ENCODE measurements around the gene ALOX12B. TPM values are rescaled to one million over a fixed set of nuclear protein-coding genes. Genes with fewer than 3 reads are reported as not detected.

Gene ALOX12B
- total and polyA plus RNA-seq, 4 donors: not detected

DNA sequence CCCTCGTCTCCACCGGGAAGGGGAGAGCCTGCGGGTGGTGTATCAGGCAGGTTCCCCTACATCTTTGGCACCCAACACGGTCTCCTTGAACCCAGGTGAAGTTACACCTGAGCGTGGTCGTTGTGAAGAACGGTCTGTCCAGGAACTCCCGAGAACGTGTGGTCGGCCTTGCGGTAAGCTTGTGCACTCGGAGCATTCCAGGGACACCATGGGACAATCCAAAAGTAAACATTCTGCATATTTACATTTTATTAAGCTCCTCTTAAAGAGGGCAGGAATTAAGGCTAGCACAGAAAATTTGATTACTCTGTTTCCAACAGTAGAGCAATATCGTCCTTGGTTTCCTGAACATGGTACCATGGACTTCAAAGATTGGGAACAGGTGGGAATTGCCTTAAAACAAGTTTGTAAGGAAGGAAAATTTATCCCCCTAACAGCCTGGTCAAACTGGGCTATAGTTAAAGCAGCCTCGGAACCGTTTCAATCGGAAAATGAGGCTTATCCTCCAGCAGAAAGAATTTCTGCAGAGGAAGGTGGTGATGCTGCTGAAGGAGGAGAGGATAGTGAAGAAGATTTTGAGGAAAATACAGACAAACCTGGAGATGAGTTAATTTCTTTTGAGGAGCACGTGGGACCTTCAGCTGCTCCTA lies 30.4 kb downstream of the ALOX12B start:
- peaks cover 0 to 12% (median 5%) of the 10 kb centered on the region in 4 donors for H3K27me3 ChIP-seq (ENCODE audit: control insufficient read depth in 4 of 4, insufficient read depth in 4 of 4, low read length in 3 of 4)
- no peaks in the 10 kb centered on the region for H3K9me3 ChIP-seq (ENCODE audit: control insufficient read depth in 4 of 4, low read length in 3 of 4)
- WGBS: 36% methylated on average over 17 of the region's 17 CpGs
- TF ChIP-seq RAD21 (IDR thresholded peaks at IDR 0.05) (no peak), EGR1 (IDR thresholded peaks at IDR 0.05; ENCODE audit: low read depth in 2 of 2) (no peak), TAF1 (conservative IDR thresholded peaks at IDR 0.05) (no peak), FOXA1 (IDR thresholded peaks at IDR 0.05) (no peak)
- TF ChIP-seq, protein P1, sequence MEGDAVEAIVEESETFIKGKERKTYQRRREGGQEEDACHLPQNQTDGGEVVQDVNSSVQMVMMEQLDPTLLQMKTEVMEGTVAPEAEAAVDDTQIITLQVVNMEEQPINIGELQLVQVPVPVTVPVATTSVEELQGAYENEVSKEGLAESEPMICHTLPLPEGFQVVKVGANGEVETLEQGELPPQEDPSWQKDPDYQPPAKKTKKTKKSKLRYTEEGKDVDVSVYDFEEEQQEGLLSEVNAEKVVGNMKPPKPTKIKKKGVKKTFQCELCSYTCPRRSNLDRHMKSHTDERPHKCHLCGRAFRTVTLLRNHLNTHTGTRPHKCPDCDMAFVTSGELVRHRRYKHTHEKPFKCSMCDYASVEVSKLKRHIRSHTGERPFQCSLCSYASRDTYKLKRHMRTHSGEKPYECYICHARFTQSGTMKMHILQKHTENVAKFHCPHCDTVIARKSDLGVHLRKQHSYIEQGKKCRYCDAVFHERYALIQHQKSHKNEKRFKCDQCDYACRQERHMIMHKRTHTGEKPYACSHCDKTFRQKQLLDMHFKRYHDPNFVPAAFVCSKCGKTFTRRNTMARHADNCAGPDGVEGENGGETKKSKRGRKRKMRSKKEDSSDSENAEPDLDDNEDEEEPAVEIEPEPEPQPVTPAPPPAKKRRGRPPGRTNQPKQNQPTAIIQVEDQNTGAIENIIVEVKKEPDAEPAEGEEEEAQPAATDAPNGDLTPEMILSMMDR (IDR thresholded peaks at IDR 0.05; ENCODE audit: low read depth, low read length, missing input control): no peak
- TF ChIP-seq, protein P2, sequence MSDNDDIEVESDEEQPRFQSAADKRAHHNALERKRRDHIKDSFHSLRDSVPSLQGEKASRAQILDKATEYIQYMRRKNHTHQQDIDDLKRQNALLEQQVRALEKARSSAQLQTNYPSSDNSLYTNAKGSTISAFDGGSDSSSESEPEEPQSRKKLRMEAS (IDR thresholded peaks at IDR 0.05): no peak
- TF ChIP-seq, protein P3, sequence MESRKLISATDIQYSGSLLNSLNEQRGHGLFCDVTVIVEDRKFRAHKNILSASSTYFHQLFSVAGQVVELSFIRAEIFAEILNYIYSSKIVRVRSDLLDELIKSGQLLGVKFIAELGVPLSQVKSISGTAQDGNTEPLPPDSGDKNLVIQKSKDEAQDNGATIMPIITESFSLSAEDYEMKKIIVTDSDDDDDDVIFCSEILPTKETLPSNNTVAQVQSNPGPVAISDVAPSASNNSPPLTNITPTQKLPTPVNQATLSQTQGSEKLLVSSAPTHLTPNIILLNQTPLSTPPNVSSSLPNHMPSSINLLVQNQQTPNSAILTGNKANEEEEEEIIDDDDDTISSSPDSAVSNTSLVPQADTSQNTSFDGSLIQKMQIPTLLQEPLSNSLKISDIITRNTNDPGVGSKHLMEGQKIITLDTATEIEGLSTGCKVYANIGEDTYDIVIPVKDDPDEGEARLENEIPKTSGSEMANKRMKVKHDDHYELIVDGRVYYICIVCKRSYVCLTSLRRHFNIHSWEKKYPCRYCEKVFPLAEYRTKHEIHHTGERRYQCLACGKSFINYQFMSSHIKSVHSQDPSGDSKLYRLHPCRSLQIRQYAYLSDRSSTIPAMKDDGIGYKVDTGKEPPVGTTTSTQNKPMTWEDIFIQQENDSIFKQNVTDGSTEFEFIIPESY (IDR thresholded peaks at IDR 0.05): no peak
- no peak overlapping the region for H3K27ac ChIP-seq (ENCODE audit: low read depth in 1 of 2, low read length in 2 of 2)
- H3K4me1 ChIP-seq (ENCODE audit: control insufficient read depth in 4 of 4, insufficient read depth in 4 of 4, low read length in 3 of 4): peaks cover 0 to 24% (median 16%) of the 10 kb centered on the region in 4 donors
- no peaks in the 10 kb centered on the region for H3K36me3 ChIP-seq (ENCODE audit: control insufficient read depth in 4 of 4, insufficient read depth in 3 of 4, low read depth in 1 of 4, low read length in 3 of 4)
- DNase-seq (ENCODE audit: low spot score): no peak
- H3K4me3 ChIP-seq (ENCODE audit: low read depth in 1 of 3, low read length in 3 of 3): no peak overlapping the region
- H3K9ac ChIP-seq (ENCODE audit: low read depth in 1 of 2, low read length in 2 of 2): no peak overlapping the region

DNA sequence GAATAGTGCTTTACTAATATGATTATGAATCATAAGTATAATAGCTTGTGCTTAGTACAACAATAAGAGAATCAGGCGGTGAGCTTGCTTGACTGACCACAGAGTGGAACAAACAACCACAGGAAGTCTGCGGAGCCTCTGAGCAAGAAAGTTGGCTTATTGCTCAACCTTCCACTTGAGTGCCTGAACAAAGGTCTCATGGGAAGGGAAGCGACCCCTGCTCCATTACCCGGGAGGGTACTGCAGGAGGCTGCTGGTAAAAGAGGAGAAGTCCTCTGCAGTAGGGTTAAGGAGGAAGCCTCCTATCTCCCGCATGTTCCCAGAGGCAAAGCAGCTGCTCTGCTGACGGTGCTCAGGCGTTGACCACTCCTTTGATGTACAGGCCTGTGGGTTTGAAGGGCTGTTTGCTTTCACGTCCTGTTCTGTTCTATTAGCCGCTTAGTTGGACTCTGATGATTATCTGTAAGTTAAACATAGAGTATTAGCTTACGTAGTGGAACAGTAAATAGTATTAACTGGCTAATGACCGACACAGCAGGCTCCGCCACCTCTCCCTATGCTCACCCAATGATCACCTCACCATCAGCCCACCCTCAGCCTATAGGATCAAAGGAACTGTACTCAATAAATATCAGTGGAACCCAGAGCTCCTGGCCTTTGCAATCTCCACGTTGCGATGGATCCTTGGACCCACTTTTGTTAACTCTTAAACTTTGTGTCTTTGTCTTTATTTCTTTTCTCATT lies 31.1 kb downstream of the ALOX12B start:
- H3K27ac ChIP-seq (ENCODE audit: low read depth in 1 of 2, low read length in 2 of 2): no peak overlapping the region
- H3K36me3 ChIP-seq (ENCODE audit: control insufficient read depth in 4 of 4, insufficient read depth in 3 of 4, low read depth in 1 of 4, low read length in 3 of 4): no peaks in the 10 kb centered on the region
- no peak overlapping the region for H3K4me3 ChIP-seq (ENCODE audit: low read depth in 1 of 3, low read length in 3 of 3)
- H3K9ac ChIP-seq (ENCODE audit: low read depth in 1 of 2, low read length in 2 of 2): no peak overlapping the region
- H3K27me3 ChIP-seq (ENCODE audit: control insufficient read depth in 4 of 4, insufficient read depth in 4 of 4, low read length in 3 of 4): peaks cover 0 to 12% (median 5%) of the 10 kb centered on the region in 4 donors
- H3K9me3 ChIP-seq (ENCODE audit: control insufficient read depth in 4 of 4, low read length in 3 of 4): no peaks in the 10 kb centered on the region
- DNase-seq (ENCODE audit: low spot score): peak; percentile 67
- TF ChIP-seq NR2F2 (IDR thresholded peaks at IDR 0.05) (no peak), RAD21 (IDR thresholded peaks at IDR 0.05) (peak in 1 of 2 donors; percentile 17), YY1 (IDR thresholded peaks at IDR 0.05) (no peak), HNF4A (conservative IDR thresholded peaks at IDR 0.05) (peak in 1 of 2 donors; percentile 44), SP1 (IDR thresholded peaks at IDR 0.05) (peak; percentile 62), TAF1 (conservative IDR thresholded peaks at IDR 0.05) (no peak)
- TF ChIP-seq, protein P2 (IDR thresholded peaks at IDR 0.05): peak; percentile 27
- TF ChIP-seq, protein P4, sequence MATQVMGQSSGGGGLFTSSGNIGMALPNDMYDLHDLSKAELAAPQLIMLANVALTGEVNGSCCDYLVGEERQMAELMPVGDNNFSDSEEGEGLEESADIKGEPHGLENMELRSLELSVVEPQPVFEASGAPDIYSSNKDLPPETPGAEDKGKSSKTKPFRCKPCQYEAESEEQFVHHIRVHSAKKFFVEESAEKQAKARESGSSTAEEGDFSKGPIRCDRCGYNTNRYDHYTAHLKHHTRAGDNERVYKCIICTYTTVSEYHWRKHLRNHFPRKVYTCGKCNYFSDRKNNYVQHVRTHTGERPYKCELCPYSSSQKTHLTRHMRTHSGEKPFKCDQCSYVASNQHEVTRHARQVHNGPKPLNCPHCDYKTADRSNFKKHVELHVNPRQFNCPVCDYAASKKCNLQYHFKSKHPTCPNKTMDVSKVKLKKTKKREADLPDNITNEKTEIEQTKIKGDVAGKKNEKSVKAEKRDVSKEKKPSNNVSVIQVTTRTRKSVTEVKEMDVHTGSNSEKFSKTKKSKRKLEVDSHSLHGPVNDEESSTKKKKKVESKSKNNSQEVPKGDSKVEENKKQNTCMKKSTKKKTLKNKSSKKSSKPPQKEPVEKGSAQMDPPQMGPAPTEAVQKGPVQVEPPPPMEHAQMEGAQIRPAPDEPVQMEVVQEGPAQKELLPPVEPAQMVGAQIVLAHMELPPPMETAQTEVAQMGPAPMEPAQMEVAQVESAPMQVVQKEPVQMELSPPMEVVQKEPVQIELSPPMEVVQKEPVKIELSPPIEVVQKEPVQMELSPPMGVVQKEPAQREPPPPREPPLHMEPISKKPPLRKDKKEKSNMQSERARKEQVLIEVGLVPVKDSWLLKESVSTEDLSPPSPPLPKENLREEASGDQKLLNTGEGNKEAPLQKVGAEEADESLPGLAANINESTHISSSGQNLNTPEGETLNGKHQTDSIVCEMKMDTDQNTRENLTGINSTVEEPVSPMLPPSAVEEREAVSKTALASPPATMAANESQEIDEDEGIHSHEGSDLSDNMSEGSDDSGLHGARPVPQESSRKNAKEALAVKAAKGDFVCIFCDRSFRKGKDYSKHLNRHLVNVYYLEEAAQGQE (IDR thresholded peaks at IDR 0.05): no peak
- TF ChIP-seq, protein P3 (IDR thresholded peaks at IDR 0.05): no peak
- WGBS: 20% methylated on average over 14 of the region's 14 CpGs
- peaks cover 0 to 24% (median 16%) of the 10 kb centered on the region in 4 donors for H3K4me1 ChIP-seq (ENCODE audit: control insufficient read depth in 4 of 4, insufficient read depth in 4 of 4, low read length in 3 of 4)

Data from liver (tissue), 9 donors.